Measurements from ENCODE around the gene MAOB.

MAOB gene

GRCh38 chrX:43845776-43846175, 36.5 kb downstream of the MAOB start:
- no peaks in the 10 kb centered on the region for H3F3A ChIP-seq (ENCODE audit: insufficient read depth, low read length)
- H3K9ac ChIP-seq (ENCODE audit: low read length): no peak overlapping the region
- no peak overlapping the region for H3K27ac ChIP-seq (ENCODE audit: low read length)
- no peaks in the 10 kb centered on the region for H3K4me1 ChIP-seq (ENCODE audit: low read length)
- H3K79me2 ChIP-seq (ENCODE audit: low read length): no peaks in the 10 kb centered on the region
- no peak overlapping the region for H2AFZ ChIP-seq (ENCODE audit: low read length)
- TF ChIP-seq CTCF (IDR thresholded peaks at IDR 0.05; ENCODE audit: low read length) (no peak), EZH2 (optimal IDR thresholded peaks at IDR 0.05; ENCODE audit: low read depth, low read length) (no peak), EZH2phosphoT487 (IDR thresholded peaks at IDR 0.05; ENCODE audit: low read length) (no peak)
- no peak overlapping the region for H3K4me2 ChIP-seq (ENCODE audit: low read depth, low read length)
- no peak for DNase-seq
- no peaks in the 10 kb centered on the region for H4K20me1 ChIP-seq (ENCODE audit: insufficient read depth, low read length)
- H3K9me2 ChIP-seq (replicated peaks; ENCODE audit: insufficient read depth, low read length): no peaks in the 10 kb centered on the region
- no peaks in the 10 kb centered on the region for H3K9me3 ChIP-seq (replicated peaks; ENCODE audit: insufficient read depth, low read length)
- no peaks in the 10 kb centered on the region for H3K36me3 ChIP-seq (replicated peaks; ENCODE audit: insufficient read depth, low read length)
- no peaks in the 10 kb centered on the region for H3K27me3 ChIP-seq (replicated peaks; ENCODE audit: insufficient read depth, low read length)
- no peak overlapping the region for H3K4me3 ChIP-seq (ENCODE audit: low read length)

DNA sequence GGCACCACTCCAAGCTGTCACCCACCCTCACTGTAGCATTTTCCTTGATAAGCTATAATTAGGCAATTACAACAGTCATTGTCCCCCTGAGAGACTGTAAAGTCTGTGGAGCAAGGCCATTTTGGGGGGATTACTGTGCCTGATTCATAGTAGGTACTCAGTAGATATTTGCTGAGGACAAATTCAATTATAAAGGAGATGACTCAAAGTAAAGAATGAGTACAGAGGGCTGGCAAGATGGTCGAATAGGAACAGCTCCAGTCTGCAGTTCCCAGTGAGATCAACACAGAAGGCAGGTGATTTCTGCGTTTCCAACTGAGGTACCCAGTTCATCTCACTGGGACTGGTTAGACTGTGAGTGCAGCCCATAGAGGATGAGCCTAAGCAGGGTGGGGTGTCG, 42.0 kb downstream of the MAOB start:
- Histone ChIP-seq H4K20me1 (ENCODE audit: insufficient read depth, low read length) (no peaks in the 10 kb centered on the region), H3K79me2 (ENCODE audit: low read length) (no peaks in the 10 kb centered on the region), H3K4me2 (ENCODE audit: low read depth, low read length) (no peak overlapping the region), H3K36me3 (replicated peaks; ENCODE audit: insufficient read depth, low read length) (no peaks in the 10 kb centered on the region), H3K4me3 (ENCODE audit: low read length) (no peak overlapping the region), H3K9me2 (replicated peaks; ENCODE audit: insufficient read depth, low read length) (no peaks in the 10 kb centered on the region), H3K27ac (ENCODE audit: low read length) (no peak overlapping the region), H3K4me1 (ENCODE audit: low read length) (no peaks in the 10 kb centered on the region), H3K9ac (ENCODE audit: low read length) (no peak overlapping the region), H3K9me3 (replicated peaks; ENCODE audit: insufficient read depth, low read length) (no peaks in the 10 kb centered on the region), H2AFZ (ENCODE audit: low read length) (no peak overlapping the region), H3K27me3 (replicated peaks; ENCODE audit: insufficient read depth, low read length) (no peaks in the 10 kb centered on the region), H3F3A (ENCODE audit: insufficient read depth, low read length) (no peaks in the 10 kb centered on the region)
- no peak for DNase-seq
- TF ChIP-seq EZH2 (optimal IDR thresholded peaks at IDR 0.05; ENCODE audit: low read depth, low read length) (no peak), EZH2phosphoT487 (IDR thresholded peaks at IDR 0.05; ENCODE audit: low read length) (no peak), CTCF (IDR thresholded peaks at IDR 0.05; ENCODE audit: low read length) (no peak)

DNA sequence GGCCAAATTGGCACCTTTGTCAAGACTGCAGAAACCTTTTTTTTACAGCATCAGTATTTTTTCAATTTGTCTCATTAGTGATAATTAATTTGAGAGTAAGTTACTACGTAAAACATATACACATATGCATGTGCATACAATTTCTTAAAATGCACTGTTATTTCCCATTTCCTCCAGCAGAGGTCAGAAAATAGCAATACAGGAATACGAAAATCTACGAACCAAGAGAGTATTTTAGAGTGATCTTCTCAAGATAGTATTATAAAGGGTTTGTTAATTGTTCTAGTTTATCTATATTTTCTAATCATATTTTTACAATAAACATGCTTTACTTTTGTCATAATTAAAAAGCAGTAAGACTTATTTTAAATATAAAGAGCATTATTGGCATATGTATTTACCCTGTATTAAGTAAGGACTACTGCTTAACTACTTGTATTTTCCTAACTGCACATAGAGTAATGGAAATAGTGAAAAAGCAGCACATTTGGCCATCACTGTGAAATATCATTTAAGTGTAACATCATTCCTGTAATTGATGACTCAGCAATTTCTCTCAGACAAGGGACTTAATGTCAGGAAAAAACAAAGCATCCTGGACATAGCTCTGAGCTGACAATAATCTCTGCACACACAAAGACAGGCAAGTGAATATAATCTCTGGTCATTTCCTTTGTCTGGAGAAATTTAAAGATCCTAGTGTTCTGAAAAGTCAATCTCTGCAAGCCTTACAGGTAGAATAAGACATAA, 45.6 kb downstream of the MAOB start:
- Histone ChIP-seq H3F3A (ENCODE audit: insufficient read depth, low read length) (no peaks in the 10 kb centered on the region), H3K4me1 (ENCODE audit: low read length) (no peaks in the 10 kb centered on the region), H3K4me2 (ENCODE audit: low read depth, low read length) (no peak overlapping the region), H3K9me3 (replicated peaks; ENCODE audit: insufficient read depth, low read length) (no peaks in the 10 kb centered on the region), H3K9ac (ENCODE audit: low read length) (no peak overlapping the region), H3K27ac (ENCODE audit: low read length) (no peak overlapping the region), H2AFZ (ENCODE audit: low read length) (no peak overlapping the region), H4K20me1 (ENCODE audit: insufficient read depth, low read length) (no peaks in the 10 kb centered on the region), H3K36me3 (replicated peaks; ENCODE audit: insufficient read depth, low read length) (no peaks in the 10 kb centered on the region), H3K9me2 (replicated peaks; ENCODE audit: insufficient read depth, low read length) (no peaks in the 10 kb centered on the region), H3K4me3 (ENCODE audit: low read length) (no peak overlapping the region), H3K27me3 (replicated peaks; ENCODE audit: insufficient read depth, low read length) (no peaks in the 10 kb centered on the region), H3K79me2 (ENCODE audit: low read length) (no peaks in the 10 kb centered on the region)
- no peak for DNase-seq
- peak; percentile 43 for TF ChIP-seq CTCF (IDR thresholded peaks at IDR 0.05; ENCODE audit: low read length)
- TF ChIP-seq EZH2phosphoT487 (IDR thresholded peaks at IDR 0.05; ENCODE audit: low read length): no peak
- TF ChIP-seq EZH2 (optimal IDR thresholded peaks at IDR 0.05; ENCODE audit: low read depth, low read length): no peak
